Activated CD4-positive, alpha-beta T cell treated with anti-CD3 and anti-CD28 coated beads, Interleukin-2, Interleukin-4, amounts not matched to agents 100 ng/mL and 50 ng/mL, durations not matched to agents 16 hours and 8 hours (primary cell): ENCODE data around the gene VPS52.

Source experiments
- DNase-seq: peaks from one replicate; pipeline ENCODE4 v3.0.0-alpha.2; 2020; ENCODE audit warnings: low spot score

The VPS52 gene

DNA sequence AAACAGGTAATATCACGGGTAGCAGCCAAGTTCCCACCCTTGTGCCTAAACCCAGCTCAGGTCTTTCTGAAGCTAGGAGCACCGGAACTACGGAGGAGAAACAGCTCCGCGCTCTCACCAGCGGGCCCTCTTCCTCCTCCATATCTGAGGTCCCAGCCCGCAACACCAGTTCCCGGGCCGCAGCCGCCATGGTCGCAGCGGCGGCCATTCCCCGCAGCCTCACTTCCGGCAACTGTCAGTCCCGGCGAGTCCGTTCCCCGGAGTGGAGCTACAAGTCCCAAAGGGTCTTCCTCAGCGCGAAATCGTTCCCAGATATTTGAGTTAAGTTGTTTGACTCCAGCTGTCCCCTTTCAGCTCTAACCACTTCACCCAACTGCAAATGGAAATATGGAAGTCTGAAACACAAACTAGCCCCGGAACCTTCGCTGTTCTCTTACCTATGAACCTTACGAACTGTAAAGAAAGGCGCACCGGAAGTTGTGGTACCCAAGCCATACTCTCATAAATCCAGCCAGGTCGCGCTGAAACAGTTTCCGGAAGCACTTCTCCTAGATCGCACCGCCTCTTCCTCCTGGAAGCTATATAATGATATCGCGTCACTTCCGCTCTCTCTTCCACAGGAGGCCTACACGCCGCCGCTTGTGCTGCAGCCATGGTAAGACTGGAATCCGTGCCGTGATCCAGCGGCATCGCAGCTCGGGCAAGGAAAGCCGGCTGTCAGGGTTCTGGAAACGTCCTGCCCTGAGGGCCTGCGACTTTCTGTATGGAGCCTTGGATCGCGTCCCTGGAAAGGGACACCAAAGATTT lies at the start of gene VPS52, which contains the start of gene RPS18:
VPS52 (minus strand) TSS at position 409 of the 807 bp plus-strand sequence; CDS start at position 208, 201 bp downstream.
RPS18 (plus strand) TSS at position 608 of the 807 bp plus-strand sequence; CDS start at position 653, 45 bp downstream.
- peak; percentile 97 for DNase-seq

GRCh38 chr6:33321227-33321626 lies 49.6 kb upstream of the VPS52 start:
- DNase-seq, result no peak

- DNase-seq, result no peak
These were observed 48.9 kb upstream of the VPS52 start for GRCh38 chr6:33320315-33321181.

DNA sequence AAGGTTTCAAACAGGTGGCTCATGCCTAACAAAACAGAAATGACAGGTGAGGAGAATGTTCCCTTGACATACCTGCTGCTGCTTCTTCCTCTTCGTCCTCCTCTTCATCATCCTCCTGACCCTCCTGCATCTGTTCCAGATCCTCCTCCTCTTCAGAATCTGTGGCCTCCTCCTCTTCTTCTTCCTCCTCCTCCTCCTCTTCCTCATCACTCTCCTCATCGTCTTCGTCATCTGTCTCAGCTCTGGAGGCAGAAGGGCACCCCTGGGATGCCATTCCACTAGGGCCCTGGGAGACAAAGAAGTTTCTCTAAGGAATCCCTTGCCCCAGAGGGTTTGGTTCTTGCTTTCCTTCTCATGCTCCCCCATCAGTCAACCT lies 48.3 kb upstream of the VPS52 start:
- DNase-seq, result no peak

DNA sequence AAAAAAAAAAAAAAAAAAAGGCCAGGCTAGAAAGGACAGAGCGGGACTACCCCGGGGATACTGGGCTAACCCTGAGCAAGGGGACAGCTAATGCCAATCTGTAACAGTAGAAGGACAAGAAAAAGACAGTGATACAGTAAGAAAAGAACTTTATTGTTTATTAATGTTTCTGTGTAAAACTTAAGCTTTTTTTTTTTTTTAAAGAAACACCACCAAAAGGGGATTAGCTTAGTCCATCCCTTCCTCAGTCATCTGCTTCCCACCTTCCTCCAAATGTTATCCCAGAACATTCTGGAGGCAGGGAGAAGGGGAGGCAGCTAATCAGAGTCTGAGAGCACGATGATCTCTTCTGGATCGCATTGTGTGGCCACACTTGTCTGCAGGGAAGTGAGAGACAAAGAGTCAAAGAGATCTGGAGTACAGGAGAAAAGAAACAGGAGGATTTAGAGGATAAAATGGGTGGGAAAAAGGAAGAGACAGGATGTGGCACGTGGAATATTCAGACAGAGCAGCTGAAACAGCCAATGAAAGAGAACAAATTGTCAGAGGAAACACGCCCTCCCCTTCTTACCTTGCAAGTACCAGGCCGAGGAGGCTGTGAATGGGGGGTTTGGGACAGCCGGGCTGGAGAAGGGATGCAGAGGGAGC lies 46.9 kb upstream of the VPS52 start:
- no peak for DNase-seq

DNA sequence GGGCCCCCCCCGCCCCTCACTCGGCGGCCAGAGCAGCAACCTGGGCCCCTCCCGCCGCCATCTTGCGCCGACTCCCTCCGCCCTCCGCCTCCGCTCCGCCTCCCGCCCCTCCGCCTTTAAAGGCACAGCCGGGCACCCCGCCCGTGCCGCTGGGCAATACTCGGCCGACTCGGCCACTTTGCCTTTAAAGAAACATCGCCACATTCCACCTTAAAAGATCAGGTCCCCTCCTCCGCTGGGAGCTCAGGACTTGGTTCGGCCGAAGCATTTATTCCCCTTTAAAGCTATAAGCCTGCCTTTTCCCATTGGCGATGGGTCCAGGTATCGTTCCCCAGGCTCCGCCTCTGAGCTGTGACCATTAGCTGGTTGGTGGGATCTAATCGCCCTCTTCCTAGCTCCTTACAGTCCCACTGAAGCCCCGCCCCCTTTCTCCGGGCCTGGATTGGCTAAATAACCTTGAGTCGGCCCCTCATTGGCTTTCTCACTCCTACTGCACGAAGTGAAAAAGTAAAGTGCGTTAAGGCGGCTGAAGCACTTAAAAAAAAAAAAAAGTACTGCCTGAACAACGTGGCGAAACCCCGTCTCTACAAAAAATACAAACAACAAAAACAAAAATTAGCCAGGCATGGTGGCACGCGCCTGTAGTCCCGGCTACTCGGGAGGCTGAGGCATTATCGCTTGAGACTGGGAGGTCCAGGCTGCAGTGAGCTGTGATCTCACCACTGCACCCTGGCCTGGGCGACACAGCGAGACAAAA lies 46.2 kb upstream of the VPS52 start, which contains the start of gene ZBTB22:
ZBTB22 (minus strand) TSS at position 76 of the 757 bp plus-strand sequence. CDS start 828 bp downstream, outside the sequence.
- peak; percentile 96 for DNase-seq

DNA sequence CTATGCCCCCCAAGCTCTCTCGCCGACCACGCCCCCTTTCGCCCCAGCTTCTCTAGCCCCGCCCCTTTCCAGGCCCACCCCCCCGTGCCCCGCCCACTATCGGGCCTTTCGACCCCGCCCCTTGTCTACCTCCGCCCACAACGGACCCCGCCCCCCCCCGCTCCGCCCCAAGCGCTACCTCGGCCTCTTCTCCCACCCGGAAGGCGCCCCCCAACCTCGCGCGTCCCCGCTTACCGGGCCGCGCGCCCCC lies 45.7 kb upstream of the VPS52 start:
- no peak for DNase-seq

DNA sequence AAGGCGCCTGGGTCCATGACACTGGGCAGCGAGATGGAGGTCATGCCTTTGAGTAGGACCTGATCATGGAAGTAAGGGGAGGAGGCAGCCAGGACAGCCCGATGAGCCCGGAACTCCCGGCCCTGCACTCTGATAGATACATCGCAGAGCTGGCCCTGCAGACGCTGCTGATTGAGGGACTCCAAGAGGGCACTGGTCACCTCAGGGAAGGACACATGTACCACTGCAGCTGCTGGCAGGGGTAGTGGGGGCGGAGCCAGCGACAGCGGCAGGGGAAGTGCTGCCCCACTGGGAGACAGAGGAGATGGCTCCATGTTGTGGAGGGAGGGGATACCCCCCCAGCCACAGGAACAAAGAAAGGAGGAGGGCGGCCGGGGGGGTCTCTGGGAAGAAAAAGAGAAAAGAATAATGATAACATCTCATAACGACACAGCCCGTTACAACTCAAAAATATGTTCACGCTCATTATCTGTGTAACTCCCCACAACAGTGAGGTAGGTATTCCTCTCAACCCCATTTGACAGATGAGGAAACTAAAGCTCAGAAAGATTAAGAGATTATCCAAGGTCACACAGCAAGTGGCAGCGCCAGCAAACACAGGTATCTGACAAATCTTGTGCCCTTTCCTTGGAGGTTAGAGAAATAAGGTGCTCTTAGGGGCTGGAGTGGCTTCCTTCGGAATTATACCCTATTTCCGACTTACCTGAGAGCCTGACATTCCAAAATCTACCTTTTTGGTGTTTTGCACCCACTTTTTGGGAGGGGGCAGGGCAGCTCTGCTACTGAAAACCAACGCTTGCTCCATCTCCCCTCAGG lies 45.1 kb upstream of the VPS52 start:
- DNase-seq, result no peak

DNA sequence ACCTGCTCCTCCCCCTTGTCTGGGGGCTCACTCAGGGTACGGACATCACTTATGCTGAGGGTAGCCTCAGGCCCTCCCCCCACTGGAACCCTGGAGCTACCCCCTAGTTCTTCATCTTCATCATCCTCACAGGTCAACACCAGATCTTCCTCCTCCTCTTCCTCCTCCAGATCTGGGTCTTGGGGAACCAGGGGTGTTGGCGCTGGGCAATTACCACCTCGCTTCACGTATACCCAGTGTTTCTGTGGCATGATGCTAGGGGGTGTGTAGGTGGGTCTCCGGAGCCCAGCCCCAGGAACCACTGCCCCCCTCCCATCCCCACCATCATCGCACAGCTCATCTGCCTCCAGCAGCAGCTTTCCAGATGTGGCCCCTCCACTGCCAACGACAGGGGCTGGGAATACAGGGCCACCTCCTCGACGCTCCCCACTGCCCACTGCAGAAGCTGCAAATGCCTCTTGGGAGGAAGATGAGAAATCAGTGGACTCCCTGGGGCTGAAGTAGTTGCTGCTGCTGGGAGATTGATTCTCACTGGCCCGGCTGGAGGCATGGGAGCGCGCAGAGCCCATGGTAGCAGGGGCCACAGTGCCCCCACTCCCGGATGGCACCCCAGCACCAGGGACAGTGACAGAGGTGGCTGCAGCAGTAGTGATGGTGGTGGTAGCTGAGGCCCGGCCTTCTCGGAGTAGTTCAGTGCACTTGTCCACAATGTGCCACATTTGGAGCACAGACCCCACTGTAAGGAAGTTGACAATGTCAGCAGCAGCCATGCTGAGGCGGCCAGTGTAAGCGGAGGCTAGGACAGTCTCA lies 44.3 kb upstream of the VPS52 start:
- no peak for DNase-seq

GRCh38 chr6:33314943-33315792 lies 43.5 kb upstream of the VPS52 start:
- DNase-seq, result no peak

GRCh38 chr6:33314515-33314942 lies 42.9 kb upstream of the VPS52 start:
- peak; percentile 57 for DNase-seq

- peak; percentile 89 for DNase-seq
These were observed 42.2 kb upstream of the VPS52 start, which contains the start of gene TAPBP for GRCh38 chr6:33313709-33314514. TSS of gene TAPBP (minus strand) at chr6:33314078. CDS start at chr6:33314041, 37 bp downstream.

DNA sequence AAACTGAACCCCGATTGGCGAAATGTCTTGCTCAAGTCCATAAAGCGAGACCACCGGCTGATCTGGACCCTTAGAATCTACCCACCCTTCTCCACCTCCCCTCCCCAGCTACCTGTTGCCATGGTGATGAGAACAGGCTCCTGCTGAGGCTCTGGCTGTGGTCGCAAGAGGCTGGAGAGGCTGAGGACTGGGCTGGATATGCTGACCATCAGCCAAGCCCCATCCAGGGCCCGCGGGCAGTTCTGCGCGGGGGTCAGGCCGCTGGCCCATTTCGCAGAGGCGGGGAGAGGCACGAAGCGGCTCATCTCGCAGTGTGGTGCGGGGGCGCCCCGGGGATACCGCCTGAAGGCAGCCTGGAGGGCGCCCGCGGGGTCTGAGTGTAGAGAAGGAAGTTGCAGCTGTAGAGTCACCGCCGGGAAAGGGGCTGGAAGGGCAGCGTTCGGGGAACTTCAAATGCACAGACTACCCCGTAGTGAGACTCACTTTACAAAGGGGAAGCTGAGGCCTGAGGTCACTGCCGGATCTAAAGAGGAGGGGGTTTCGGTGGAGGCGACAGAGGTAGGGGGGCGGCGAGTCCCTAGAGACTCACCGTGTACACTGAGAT lies 41.5 kb upstream of the VPS52 start:
- peak; percentile 28 for DNase-seq

DNA sequence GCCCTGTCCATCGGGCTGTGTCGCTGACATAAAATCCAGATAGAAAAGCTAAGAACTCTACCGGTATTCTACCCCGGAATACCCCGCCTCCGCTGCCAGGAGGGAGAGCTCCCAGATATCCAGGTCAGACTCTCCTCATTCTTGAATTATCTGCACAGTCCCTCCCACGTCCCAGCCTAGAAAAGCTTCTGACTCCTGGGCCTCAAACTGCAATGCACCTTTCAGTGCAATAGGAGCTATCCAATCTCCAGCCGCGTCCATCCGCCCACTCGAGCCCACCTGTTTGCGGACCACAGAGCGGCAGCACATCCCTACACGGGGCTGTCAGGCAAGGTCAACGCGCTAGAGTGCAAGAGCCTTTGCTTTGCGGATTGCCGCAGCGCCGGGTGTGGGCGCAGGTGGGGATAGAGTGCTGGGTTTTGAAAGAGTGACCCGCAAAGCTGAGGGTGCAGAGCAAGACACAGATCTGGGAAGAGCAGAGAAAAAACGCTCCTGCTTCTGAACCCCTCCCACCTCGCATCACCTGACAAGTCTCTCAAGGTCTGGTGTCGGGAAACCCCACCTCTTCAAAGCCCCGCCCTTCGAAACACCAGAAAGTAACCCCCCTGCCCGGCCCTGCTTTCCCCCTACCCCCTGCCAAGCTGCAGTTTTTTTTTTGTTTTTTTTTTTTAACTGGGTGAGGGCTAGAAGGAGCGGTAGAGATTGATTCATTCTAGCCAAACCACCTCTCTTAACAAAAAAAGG lies 40.9 kb upstream of the VPS52 start:
- peak; percentile 81 for DNase-seq

DNA sequence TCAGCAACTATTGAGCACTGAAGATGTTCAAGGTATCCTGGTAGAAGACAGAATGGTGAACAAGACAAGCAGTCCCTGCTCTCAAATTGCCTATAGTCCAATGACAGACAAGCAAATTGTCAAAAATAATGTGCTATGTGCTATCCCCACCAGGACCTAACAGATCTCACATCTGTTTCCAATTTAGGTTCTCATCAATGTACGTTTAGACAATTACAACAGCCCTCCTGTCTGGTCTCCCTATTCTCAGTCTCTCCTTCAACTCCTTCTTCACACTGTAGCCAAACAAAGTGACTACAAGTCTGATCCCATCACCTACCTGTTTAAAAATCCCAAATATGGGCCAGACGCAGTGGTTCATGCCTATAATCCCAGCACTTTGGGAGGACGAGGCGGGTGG lies 34.7 kb upstream of the VPS52 start:
- DNase-seq, result no peak

DNA sequence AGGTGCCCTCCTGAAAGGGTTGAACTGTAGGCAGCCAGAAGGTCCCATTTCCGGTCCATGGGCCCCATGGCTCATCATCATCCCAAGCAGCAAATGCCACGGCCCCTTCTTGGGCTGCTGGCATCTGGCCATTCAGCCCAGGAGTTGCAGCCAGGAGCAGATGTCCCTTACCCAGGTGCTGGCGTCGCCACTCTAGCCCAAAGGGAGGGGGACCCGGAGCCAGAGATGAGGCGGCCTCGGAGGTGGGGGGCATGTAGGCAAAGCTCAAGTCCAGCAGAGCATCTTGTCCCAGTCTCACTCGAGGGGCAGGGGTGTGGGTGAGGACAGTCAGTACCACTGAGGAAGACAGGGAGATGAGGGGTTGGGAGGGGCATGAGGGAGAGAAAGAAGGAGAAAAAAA lies 33.4 kb upstream of the VPS52 start:
- no peak for DNase-seq

GRCh38 chr6:33304216-33304615 lies 32.5 kb upstream of the VPS52 start:
- no peak for DNase-seq
